OCI-LY7 (cell line): Measurements from ENCODE around the gene SPATS2L. TPM values are rescaled to one million over a fixed set of nuclear protein-coding genes. Genes with fewer than 3 reads are reported as not detected.

Source experiments
- BruUV-seq: library from RNA; stranded (reverse); fragments of 400-500 nt; replicated peaks from 2 replicates; lab custom pipeline; 2021; lab: Mats Ljungman, UMichigan
- CTCF ChIA-PET: fragments of 300-600 bp; sonication (Branson Sonifier 250); formaldehyde crosslinking; loops from one replicate; lab custom pipeline; 2022; ENCODE audit warnings: antibody characterized with exemption; ENCODE audit not compliant: unreplicated experiment; lab: Charles Lee
- POLR2A ChIA-PET: fragments of 300-600 bp; sonication (Branson Sonifier 250); formaldehyde crosslinking; loops from one replicate; lab custom pipeline; 2022; ENCODE audit warnings: antibody characterized with exemption; lab: Charles Lee
- DNase-seq: peaks from one replicate; pipeline ENCODE4 v3.0.0-alpha.2; 2015; ENCODE audit warnings: low spot score
- H2AFZ ChIP-seq: fragments of 200-600 bp; sonication (generic), shearing (Covaris generic); 2 replicates; pipeline ENCODE4 v1.6.1; 2014; ENCODE audit warnings: mild to moderate bottlenecking, antibody characterized with exemption, low read length, moderate library complexity
- H3K27ac ChIP-seq: fragments of 200-600 bp; sonication (generic); 2 replicates; pipeline ENCODE4 v1.5.1; 2014; ENCODE audit warnings: mixed run types, low read depth, mild to moderate bottlenecking, moderate library complexity, low read length, inconsistent platforms; ENCODE audit not compliant: poor library complexity, severe bottlenecking
- H3K36me3 ChIP-seq: fragments of 200-600 bp; sonication (generic); 2 replicates; pipeline ENCODE4 v1.6.1; 2014; ENCODE audit warnings: mild to moderate bottlenecking, antibody characterized with exemption, low read length, moderate library complexity, mixed read lengths; ENCODE audit not compliant: insufficient read depth
- H3K4me1 ChIP-seq: fragments of 200-600 bp; sonication (generic); 2 replicates; pipeline ENCODE4 v1.5.1; 2014; ENCODE audit warnings: mild to moderate bottlenecking, low read length; ENCODE audit not compliant: insufficient read depth, poor library complexity, severe bottlenecking
- H3K4me2 ChIP-seq: fragments of 200-600 bp; sonication (generic); 2 replicates; pipeline ENCODE4 v1.6.1; 2014; ENCODE audit warnings: mild to moderate bottlenecking, low read length
- H3K4me3 ChIP-seq: fragments of 200-600 bp; sonication (generic); 2 replicates; pipeline ENCODE4 v1.5.1; 2014; ENCODE audit warnings: mild to moderate bottlenecking, low read depth, low read length; ENCODE audit not compliant: poor library complexity, severe bottlenecking
- H3K79me2 ChIP-seq: fragments of 200-600 bp; sonication (generic); 2 replicates; pipeline ENCODE4 v1.6.1; 2016; ENCODE audit warnings: low read depth, mild to moderate bottlenecking, low read length, moderate library complexity, mixed read lengths; ENCODE audit not compliant: insufficient read depth
- H3K9me2 ChIP-seq: fragments of 200-600 bp; sonication (generic); 2 replicates; pipeline ENCODE4 v1.6.1; 2016; ENCODE audit warnings: mild to moderate bottlenecking, low read length, mixed read lengths; ENCODE audit not compliant: insufficient read depth
- H3K9me3 ChIP-seq: fragments of 200-600 bp; sonication (generic); 2 replicates; pipeline ENCODE4 v1.6.1; 2014; ENCODE audit warnings: mild to moderate bottlenecking, mixed run types, low read length, mixed read lengths
- H4K20me1 ChIP-seq: fragments of 200-600 bp; sonication (generic); 2 replicates; pipeline ENCODE4 v1.6.1; 2014; ENCODE audit warnings: mild to moderate bottlenecking, antibody characterized with exemption, low read length, moderate library complexity, mixed read lengths; ENCODE audit not compliant: insufficient read depth
- EZH2phosphoT487 ChIP-seq: fragments of 200-600 bp; sonication (generic); IDR thresholded peaks from 2 replicates; pipeline ENCODE4 v1.6.1; 2018; ENCODE audit warnings: low read depth, borderline replicate concordance, mild to moderate bottlenecking, mixed run types, antibody characterized with exemption, low read length, moderate library complexity, mixed read lengths
- intact Hi-C: fragments of 100-400 bp; cut with micrococcal nuclease; formaldehyde crosslinking; loops from one replicate; pipeline ENCODE4 v1.10.0; 2022; ENCODE audit not compliant: unreplicated experiment
- total RNA-seq, 2 experiments: library from RNA; depleted of rRNA in 1 of 2; stranded (reverse); fragments of >200 nt in 1 of 2; shearing (Covaris generic) in 1 of 2; gene quantifications; 2 replicates each; pipeline ENCODE4 v1.2.3, GENCODE V29; 2014 to 2022
- TF ChIP-seq, protein P1 (sequence below): fragments of 200-600 bp; sonication (generic); conservative IDR thresholded peaks from 2 replicates; pipeline ENCODE4 v1.5.1; 2014; ENCODE audit warnings: mild to moderate bottlenecking, antibody characterized with exemption, low read length, moderate library complexity, mixed read lengths

The SPATS2L gene
- total RNA-seq, 2 experiments from 2014 or later, result 3.1 to 5.2 TPM

DNA sequence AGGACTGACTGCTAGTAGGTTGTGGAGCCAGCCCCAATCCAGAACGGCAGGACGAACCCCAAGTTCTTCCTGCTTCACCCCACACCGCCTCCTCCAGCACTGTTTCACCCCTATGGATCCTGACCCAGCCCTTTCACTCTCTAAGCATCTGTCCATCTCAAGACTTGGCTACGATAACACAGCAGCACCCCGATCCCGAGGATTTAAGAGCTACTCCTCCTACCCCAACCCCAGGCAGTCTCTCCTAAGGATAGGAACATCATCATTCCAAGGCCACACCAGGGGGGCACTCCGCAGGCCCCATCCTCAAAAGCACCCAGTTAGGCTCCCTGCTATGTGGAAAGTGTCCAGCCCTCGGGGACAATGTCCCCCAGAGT, 202.7 kb downstream of the SPATS2L start:
- no peaks in the 10 kb centered on the region for H3K9me3 ChIP-seq
- POLR2A ChIA-PET, result interaction anchor here (0.6 to 9.9 kb wide), 4 partner anchors 9 to 551 kb away, joined by 3 to 98 read pairs (median 4); partner anchors contain the start of gene SGO2
- CTCF ChIA-PET, result interaction anchor here (0.6 to 1.0 kb wide), 6 partner anchors 14 to 201 kb away, joined by 3 to 4 read pairs (median 4); partner anchors contain the start of gene SGO2
- H3K4me2 ChIP-seq, result peak overlapping the region; percentile 99
- H3K4me3 ChIP-seq, result peak overlapping the region; percentile 78
- peaks cover 4% of the 10 kb centered on the region; the same call in 1 of the 2 replicates for H3K79me2 ChIP-seq
- no peaks in the 10 kb centered on the region for H4K20me1 ChIP-seq
- peak overlapping the region; percentile 64; the same call in 1 of the 2 replicates for H2AFZ ChIP-seq
- H3K27ac ChIP-seq, result peak overlapping the region; percentile 0
- no peaks in the 10 kb centered on the region for H3K36me3 ChIP-seq
- DNase-seq, result peak; percentile 7
- no peak for TF ChIP-seq EZH2phosphoT487
- TF ChIP-seq, protein P1, sequence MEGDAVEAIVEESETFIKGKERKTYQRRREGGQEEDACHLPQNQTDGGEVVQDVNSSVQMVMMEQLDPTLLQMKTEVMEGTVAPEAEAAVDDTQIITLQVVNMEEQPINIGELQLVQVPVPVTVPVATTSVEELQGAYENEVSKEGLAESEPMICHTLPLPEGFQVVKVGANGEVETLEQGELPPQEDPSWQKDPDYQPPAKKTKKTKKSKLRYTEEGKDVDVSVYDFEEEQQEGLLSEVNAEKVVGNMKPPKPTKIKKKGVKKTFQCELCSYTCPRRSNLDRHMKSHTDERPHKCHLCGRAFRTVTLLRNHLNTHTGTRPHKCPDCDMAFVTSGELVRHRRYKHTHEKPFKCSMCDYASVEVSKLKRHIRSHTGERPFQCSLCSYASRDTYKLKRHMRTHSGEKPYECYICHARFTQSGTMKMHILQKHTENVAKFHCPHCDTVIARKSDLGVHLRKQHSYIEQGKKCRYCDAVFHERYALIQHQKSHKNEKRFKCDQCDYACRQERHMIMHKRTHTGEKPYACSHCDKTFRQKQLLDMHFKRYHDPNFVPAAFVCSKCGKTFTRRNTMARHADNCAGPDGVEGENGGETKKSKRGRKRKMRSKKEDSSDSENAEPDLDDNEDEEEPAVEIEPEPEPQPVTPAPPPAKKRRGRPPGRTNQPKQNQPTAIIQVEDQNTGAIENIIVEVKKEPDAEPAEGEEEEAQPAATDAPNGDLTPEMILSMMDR, result no peak
- no TSS peak for BruUV-seq
- intact Hi-C loops, result no loop called here
- no peaks in the 10 kb centered on the region for H3K9me2 ChIP-seq
- H3K4me1 ChIP-seq, result peaks cover 19% of the 10 kb centered on the region

DNA sequence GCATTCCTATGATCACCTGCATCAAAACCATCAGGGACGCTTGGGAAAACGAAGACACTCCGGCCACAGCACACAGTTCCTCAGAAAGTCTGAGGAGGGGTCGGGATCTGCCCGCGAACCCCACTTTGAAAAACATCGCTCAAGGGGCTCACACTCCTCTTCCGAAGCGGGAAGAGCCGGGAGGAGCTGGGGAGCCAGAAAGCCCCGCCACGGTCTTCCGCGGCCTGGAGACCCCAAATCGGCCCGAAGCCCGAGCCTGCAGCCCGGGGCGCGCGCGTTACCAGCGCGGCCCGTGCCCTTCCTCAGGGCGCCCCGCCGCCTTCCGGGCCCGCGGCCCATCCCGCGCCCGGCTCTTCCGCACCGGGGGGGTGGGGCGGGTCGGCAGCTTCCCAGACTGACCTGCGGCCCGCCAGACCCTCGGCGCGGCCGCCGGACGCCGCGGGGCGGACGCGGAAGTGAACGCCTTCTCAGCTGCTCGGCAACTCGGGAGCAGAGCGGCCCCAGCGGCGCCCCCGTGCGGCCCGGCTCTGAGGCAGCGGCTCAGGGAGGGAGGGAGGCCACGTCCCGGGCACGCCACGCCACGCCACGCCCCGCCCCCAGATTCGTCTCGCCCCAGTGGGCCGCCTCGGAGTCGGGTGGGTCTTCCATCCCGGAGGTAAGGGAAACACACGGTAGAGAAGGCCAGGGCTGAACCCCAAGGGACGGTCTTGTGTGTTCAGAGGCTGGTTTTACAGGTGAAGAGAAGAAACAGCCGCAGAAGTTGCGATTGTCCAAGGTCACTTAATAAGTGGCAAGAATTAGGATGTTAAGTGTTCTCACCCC, 203.3 kb downstream of the SPATS2L start, which contains the start of gene KCTD18:
TSS of gene KCTD18 (minus strand) at position 457 of the 822 bp plus-strand sequence. CDS start 3,052 bp downstream, outside the sequence.
- Histone ChIP-seq H3K4me1 (peaks cover 24% of the 10 kb centered on the region), H3K27ac (peak within 1 kb of the TSS; percentile 16), H3K36me3 (no peaks in the 10 kb centered on the region), H2AFZ (peak within 1 kb of the TSS; percentile 95), H3K4me3 (peak within 1 kb of the TSS; percentile 78), H3K4me2 (peak within 1 kb of the TSS; percentile 99), H3K9me2 (no peaks in the 10 kb centered on the region), H3K79me2 (peaks cover 4% of the 10 kb centered on the region; the same call in 1 of the 2 replicates), H3K9me3 (no peaks in the 10 kb centered on the region), H4K20me1 (no peaks in the 10 kb centered on the region)
- ChIA-PET CTCF (interaction anchor here (0.6 to 1.0 kb wide), 6 partner anchors 14 to 201 kb away, joined by 3 to 4 read pairs (median 4); partner anchors contain the start of gene SGO2), POLR2A (interaction anchor here (0.6 to 9.9 kb wide), 4 partner anchors 8 to 552 kb away, joined by 3 to 98 read pairs (median 4); partner anchors contain the start of gene SGO2)
- DNase-seq, result peak; percentile 93
- BruUV-seq, result no TSS peak
- intact Hi-C loops, result loop anchor here (1.0 to 10.0 kb wide), 2 partner anchors 16 to 375 kb away; partner anchors contain the start of genes NIF3L1, PPIL3 and SGO2
- TF ChIP-seq, protein P1, result peak; percentile 80
- TF ChIP-seq EZH2phosphoT487, result no peak
